Activated CD8-positive, alpha-beta memory T cell treated with anti-CD3 and anti-CD28 coated beads, Interleukin-2, amount 50 U/mL, for 1 hour (primary cell): Measurements from ENCODE around the gene SPOCK1.

Source experiments
- DNase-seq: peaks from one replicate; pipeline ENCODE4 v3.0.0-alpha.2; 2020; ENCODE audit errors: extremely low read depth

SPOCK1 gene

GRCh38 chr5:137442660-137443059, 56.5 kb downstream of the SPOCK1 start:
- no peak for DNase-seq

- no peak for DNase-seq
Measured at GRCh38 chr5:137441476-137441875, 57.6 kb downstream of the SPOCK1 start.

- DNase-seq, result no peak
Measured at GRCh38 chr5:137440795-137441194, 58.3 kb downstream of the SPOCK1 start.

- DNase-seq, result no peak
Measured at GRCh38 chr5:137439645-137440044, 59.5 kb downstream of the SPOCK1 start.

- no peak for DNase-seq
Measured at GRCh38 chr5:137438932-137439331, 60.2 kb downstream of the SPOCK1 start.

- no peak for DNase-seq
Measured at GRCh38 chr5:137437774-137438173, 61.4 kb downstream of the SPOCK1 start.

GRCh38 chr5:137433539-137433938, 65.6 kb downstream of the SPOCK1 start:
- no peak for DNase-seq

- no peak for DNase-seq
Measured at GRCh38 chr5:137432376-137432775, 66.8 kb downstream of the SPOCK1 start.

- no peak for DNase-seq
Measured at GRCh38 chr5:137431051-137431450, 68.1 kb downstream of the SPOCK1 start.

- DNase-seq, result no peak
Measured at GRCh38 chr5:137415231-137415681, 83.9 kb downstream of the SPOCK1 start.

- no peak for DNase-seq
Measured at GRCh38 chr5:137414112-137414755, 84.9 kb downstream of the SPOCK1 start.

- DNase-seq, result no peak
Measured at GRCh38 chr5:137412136-137412535, 87.0 kb downstream of the SPOCK1 start.

- no peak for DNase-seq
Measured at GRCh38 chr5:137410234-137411010, 88.7 kb downstream of the SPOCK1 start.

GRCh38 chr5:137409736-137410135, 89.4 kb downstream of the SPOCK1 start:
- no peak for DNase-seq

GRCh38 chr5:137407090-137407489, 92.0 kb downstream of the SPOCK1 start:
- no peak for DNase-seq

- DNase-seq, result no peak
Measured at GRCh38 chr5:137405393-137405792, 93.7 kb downstream of the SPOCK1 start.

GRCh38 chr5:137403869-137404268, 95.3 kb downstream of the SPOCK1 start:
- DNase-seq, result no peak

- no peak for DNase-seq
Measured at GRCh38 chr5:137402436-137403187, 96.5 kb downstream of the SPOCK1 start.

- DNase-seq, result no peak
Measured at GRCh38 chr5:137401946-137402345, 97.2 kb downstream of the SPOCK1 start.

- DNase-seq, result no peak
Measured at GRCh38 chr5:137400571-137400970, 98.6 kb downstream of the SPOCK1 start.

- no peak for DNase-seq
Measured at GRCh38 chr5:137399911-137400310, 99.2 kb downstream of the SPOCK1 start.

GRCh38 chr5:137398751-137399150, 100.4 kb downstream of the SPOCK1 start:
- DNase-seq, result no peak

GRCh38 chr5:137398154-137398553, 101.0 kb downstream of the SPOCK1 start:
- no peak for DNase-seq
